Endothelial cell of umbilical vein (primary cell): Measurements from ENCODE around the gene PLOD1. TPM values are rescaled to one million over a fixed set of nuclear protein-coding genes. Genes with fewer than 3 reads are reported as not detected.

Experiments
- BruUV-seq: library from RNA; stranded (reverse); fragments of 400-500 nt; replicated peaks from 2 replicates; lab custom pipeline; 2021; lab: Mats Ljungman, UMichigan
- CTCF ChIA-PET: fragments of 300-600, 350-600 bp; sonication (Branson Sonifier 250); formaldehyde crosslinking; loops from one replicate; lab custom pipeline; 2021; ENCODE audit warnings: antibody characterized with exemption, inconsistent platforms; lab: Charles Lee
- POLR2A ChIA-PET: fragments of 300-600, 350-600 bp; sonication (Branson Sonifier 250); formaldehyde crosslinking; loops from one replicate; lab custom pipeline; 2021; ENCODE audit warnings: antibody characterized with exemption, inconsistent platforms; lab: Charles Lee
- DNase-seq: peaks from one replicate; pipeline ENCODE4 v3.0.0-alpha.2; 2011; ENCODE audit warnings: low read depth, low spot score
- FAIRE-seq: peaks from 2 replicates; lab custom pipeline; 2011; peaks lifted over from hg19 to GRCh38; lab: Jason Lieb, UNC
- H2AFZ ChIP-seq: 2 replicates; pipeline ENCODE4 v1.6.0; 2012; ENCODE audit warnings: low read depth, low read length, control low read depth, inconsistent platforms
- H3K27ac ChIP-seq: 2 replicates; pipeline ENCODE4 v1.5.1; 2011; ENCODE audit warnings: low read depth, mild to moderate bottlenecking, control low read depth, low read length, moderate library complexity; ENCODE audit not compliant: insufficient read depth
- H3K27me3 ChIP-seq, 2 experiments: 2 replicates each; pipeline versions ENCODE4 v1.6.0 to v1.6.1; 2011; ENCODE audit warnings: low read length in 2 of 2, mixed read lengths in 1 of 2; ENCODE audit not compliant: control insufficient read depth in 2 of 2, insufficient read depth in 2 of 2
- H3K36me3 ChIP-seq, 2 experiments: 2 replicates in 1 of 2; 3 replicates in 1 of 2; pipeline ENCODE4 v1.5.1; 2011; ENCODE audit warnings: low read length in 2 of 2, mild to moderate bottlenecking in 1 of 2, moderate library complexity in 1 of 2; ENCODE audit not compliant: control insufficient read depth in 2 of 2, insufficient read depth in 2 of 2; ENCODE audit errors: extremely low read depth in 1 of 2
- H3K4me1 ChIP-seq: 3 replicates; pipeline ENCODE4 v1.5.1; 2011; ENCODE audit warnings: mild to moderate bottlenecking, low read length; ENCODE audit not compliant: control insufficient read depth, insufficient read depth; ENCODE audit errors: extremely low read depth
- H3K4me2 ChIP-seq: 2 replicates; pipeline ENCODE4 v1.6.1; 2011; ENCODE audit warnings: low read length, control low read depth, mixed read lengths; ENCODE audit not compliant: insufficient read depth
- H3K4me3 ChIP-seq, 3 experiments: fragments of 200-600 bp in 1 of 3; sonication (generic), shearing (Covaris generic) in 1 of 3; replicated peaks in 1 of 3; 2 replicates each; pipeline ENCODE4 v1.5.1; 2011 to 2016; ENCODE audit warnings: control low read depth in 3 of 3, low read length in 3 of 3, mild to moderate bottlenecking in 2 of 3, inconsistent platforms in 1 of 3, low read depth in 1 of 3, moderate library complexity in 1 of 3; ENCODE audit not compliant: insufficient read depth in 1 of 3
- H3K79me2 ChIP-seq: 2 replicates; pipeline ENCODE4 v1.6.0; 2012; ENCODE audit warnings: low read length, inconsistent platforms; ENCODE audit not compliant: control insufficient read depth, insufficient read depth
- H3K9ac ChIP-seq: replicated peaks from 2 replicates; pipeline ENCODE3; 2011; ENCODE audit warnings: low read length, control low read depth; ENCODE audit not compliant: insufficient read depth; ENCODE audit errors: extremely low read depth
- H3K9me1 ChIP-seq: replicated peaks from 3 replicates; pipeline ENCODE4 v1.6.0; 2011; ENCODE audit warnings: mild to moderate bottlenecking, low read length; ENCODE audit not compliant: control insufficient read depth, insufficient read depth; ENCODE audit errors: extremely low read depth
- H3K9me3 ChIP-seq: replicated peaks from 2 replicates; pipeline ENCODE4 v1.5.1; 2012; ENCODE audit warnings: low read length, inconsistent platforms; ENCODE audit not compliant: control insufficient read depth, insufficient read depth
- H4K20me1 ChIP-seq: replicated peaks from 2 replicates; pipeline ENCODE3; 2011; ENCODE audit warnings: mild to moderate bottlenecking, low read length; ENCODE audit not compliant: control insufficient read depth, insufficient read depth; ENCODE audit errors: extremely low read depth
- CTCF ChIP-seq, 2 donors: IDR thresholded peaks; 1 replicate in 1 of 2; 2 replicates in 1 of 2; pipeline ENCODE4 v1.5.1; 2011; ENCODE audit warnings: low read length in 2 of 2, mild to moderate bottlenecking in 2 of 2, moderate library complexity in 2 of 2, control low read depth in 1 of 2, inconsistent platforms in 1 of 2, low read depth in 1 of 2; ENCODE audit not compliant: insufficient read depth in 1 of 2; ENCODE audit errors: extremely low read depth in 1 of 2
- EZH2 ChIP-seq: IDR thresholded peaks from 2 replicates; pipeline ENCODE4 v1.6.1; 2012; ENCODE audit warnings: borderline replicate concordance, low read depth, mild to moderate bottlenecking, moderate library complexity, low read length, inconsistent platforms; ENCODE audit not compliant: severe bottlenecking
- FOS ChIP-seq: IDR thresholded peaks from 2 replicates; pipeline ENCODE4 v1.6.1; 2011; ENCODE audit warnings: mild to moderate bottlenecking, low read length, moderate library complexity, borderline replicate concordance; ENCODE audit not compliant: insufficient read depth
- GATA2 ChIP-seq: IDR thresholded peaks from 2 replicates; pipeline ENCODE4 v1.7.0; 2011; ENCODE audit warnings: low read depth, mild to moderate bottlenecking, moderate library complexity, mixed read lengths, low read length; ENCODE audit not compliant: insufficient read length, insufficient read depth
- JUN ChIP-seq: IDR thresholded peaks from 2 replicates; pipeline ENCODE4 v1.6.1; 2011; ENCODE audit warnings: borderline replicate concordance, low read depth; ENCODE audit not compliant: insufficient read length, insufficient read depth
- MAX ChIP-seq: IDR thresholded peaks from 2 replicates; pipeline ENCODE4 v1.6.1; 2011; ENCODE audit not compliant: insufficient read depth, insufficient read length
- MYC ChIP-seq: IDR thresholded peaks from one replicate; pipeline ENCODE4 v1.6.1; 2011; ENCODE audit warnings: mild to moderate bottlenecking, low read depth, low read length
- POLR2A ChIP-seq: IDR thresholded peaks from 2 replicates; pipeline ENCODE4 v1.6.1; 2012; ENCODE audit warnings: low read depth, mild to moderate bottlenecking, control low read depth, low read length
- POLR2AphosphoS5 ChIP-seq: IDR thresholded peaks from 2 replicates; pipeline ENCODE4 v1.6.1; 2012; ENCODE audit warnings: low read depth, mild to moderate bottlenecking, control low read depth, low read length, moderate library complexity; ENCODE audit not compliant: insufficient read depth
- dilution Hi-C: fragments of 300-500 bp; cut with MboI; formaldehyde crosslinking; loops from one replicate; pipeline ENCODE4 v1.15.0; 2019; ENCODE audit warnings: low sequenced_read_pairs; ENCODE audit not compliant: extremely low pct_ligation_motif_present
- intact Hi-C: fragments of 100-400 bp; cut with micrococcal nuclease; formaldehyde crosslinking; loops from one replicate; pipeline ENCODE4 v1.10.0; 2022
- polyA plus RNA-seq, 4 experiments: library from polyadenylated mRNA; depleted of rRNA in 3 of 4; stranded (reverse) in 3 of 4; unstranded in 1 of 4; fragments of >200 nt; gene quantifications; 2 replicates each; pipeline versions ENCODE4 v1.2.1 to v1.2.3, GENCODE V29; 2011 to 2012; ENCODE audit warnings: missing spikeins in 1 of 4
- total RNA-seq: library from RNA; stranded (reverse); gene quantifications from 2 replicates; pipeline ENCODE4 v1.2.3, GENCODE V29; 2021

Gene PLOD1
- total and polyA plus RNA-seq, 2 donors (not counting 3 experiments of a cell fraction or from before 2014, with no cell fraction given), result 260 to 412 TPM

- no peak for DNase-seq
- no peaks in the 10 kb centered on the region for H3K79me2 ChIP-seq
- no peak overlapping the region for H3K27ac ChIP-seq
- no peaks in the 10 kb centered on the region for H4K20me1 ChIP-seq
- H3K9me1 ChIP-seq, result no peaks in the 10 kb centered on the region
- ChIA-PET POLR2A (no interaction called here), CTCF (no interaction called here)
- H3K4me1 ChIP-seq, result no peaks in the 10 kb centered on the region
- no peak overlapping the region for H3K4me2 ChIP-seq
- intact Hi-C loops, result loop anchor here (2.0 kb wide), 1 partner anchor 99 kb away; no protein-coding TSS in a partner anchor
- H3K27me3 ChIP-seq, result no peaks in the 10 kb centered on the region
- no peak overlapping the region for H3K4me3 ChIP-seq
- BruUV-seq, result no TSS peak
- peaks cover 5 to 31% of the 10 kb centered on the region in 2 experiments for H3K36me3 ChIP-seq
- H3K9me3 ChIP-seq, result no peaks in the 10 kb centered on the region
- no peak overlapping the region for H3K9ac ChIP-seq
- no peak overlapping the region for H2AFZ ChIP-seq
- TF ChIP-seq JUN (no peak), MYC (no peak), EZH2 (no peak), GATA2 (no peak), FOS (no peak), POLR2A (no peak), POLR2AphosphoS5 (no peak), MAX (no peak), CTCF (IDR thresholded peaks at IDR 0.05; ENCODE audit: extremely low read depth in 1 of 2, insufficient read depth in 1 of 2, low read depth in 1 of 2, low read length in 2 of 2) (no peak)
- no peak for FAIRE-seq
- dilution Hi-C loops, result no loop called here
Measured at GRCh38 chr1:12011998-12012397, 77.5 kb downstream of the PLOD1 start.
